GM12865 (cell line): ENCODE data around the gene BMP10.

Source experiments
- DNase-seq: peaks from one replicate; pipeline ENCODE4 v3.0.0; 2010; ENCODE audit warnings: low read depth
- H3K4me3 ChIP-seq: 2 replicates; pipeline ENCODE4 v1.5.1; 2011; ENCODE audit warnings: mild to moderate bottlenecking, low read depth, low read length, control low read depth
- CTCF ChIP-seq: IDR thresholded peaks from 2 replicates; pipeline ENCODE4 v1.5.1; 2011; ENCODE audit warnings: low read length, control low read depth, low read depth, inconsistent platforms; ENCODE audit not compliant: insufficient read depth; ENCODE audit errors: missing control alignments

The BMP10 gene

GRCh38 chr2:68908392-68908970, 37.3 kb upstream of the BMP10 start:
- peak; percentile 95 for DNase-seq
- no peak overlapping the region for H3K4me3 ChIP-seq

GRCh38 chr2:68907920-68908253, 36.7 kb upstream of the BMP10 start:
- DNase-seq: no peak
- H3K4me3 ChIP-seq: no peak overlapping the region
- no peak for TF ChIP-seq CTCF

More at GRCh38 chr2:68908392-68908970, 37.3 kb upstream of the BMP10 start:
- no peak for TF ChIP-seq CTCF

GRCh38 chr2:68907232-68907919, 36.2 kb upstream of the BMP10 start:
- DNase-seq: no peak
- no peak overlapping the region for H3K4me3 ChIP-seq
- no peak for TF ChIP-seq CTCF

- no peak for DNase-seq
- no peak for TF ChIP-seq CTCF
- no peak overlapping the region for H3K4me3 ChIP-seq
These were observed 35.5 kb upstream of the BMP10 start for GRCh38 chr2:68906716-68907115.

- DNase-seq: no peak
- no peak for TF ChIP-seq CTCF
These were observed 33.9 kb upstream of the BMP10 start for GRCh38 chr2:68905116-68905515.

GRCh38 chr2:68901561-68901960, 30.4 kb upstream of the BMP10 start:
- DNase-seq: no peak
- H3K4me3 ChIP-seq: no peak overlapping the region
- no peak for TF ChIP-seq CTCF

More at GRCh38 chr2:68905116-68905515, 33.9 kb upstream of the BMP10 start:
- H3K4me3 ChIP-seq: no peak overlapping the region

- peak; percentile 52 for DNase-seq
- peak; percentile 58 for TF ChIP-seq CTCF
- no peak overlapping the region for H3K4me3 ChIP-seq
These were observed 30.0 kb upstream of the BMP10 start for GRCh38 chr2:68901199-68901514.
